Fibroblast of villous mesenchyme (primary cell): Measurements from ENCODE around the gene OR4D1. TPM values are rescaled to one million over a fixed set of nuclear protein-coding genes. Genes with fewer than 3 reads are reported as not detected.
"Not testable (repeated sequence)": the region's sequence is repeated elsewhere in the genome, so short reads cannot be mapped to it uniquely, and the experiment has no call there.

ENCODE experiments used
- DNase-seq: peaks from one replicate; pipeline ENCODE4 v3.0.0-alpha.2; 2010; ENCODE audit warnings: low read depth
- H3K4me3 ChIP-seq: 2 replicates; pipeline ENCODE4 v1.5.1; 2011; ENCODE audit warnings: low read depth, mild to moderate bottlenecking, low read length
- CTCF ChIP-seq: IDR thresholded peaks from 2 replicates; pipeline ENCODE4 v1.5.1; 2012; ENCODE audit warnings: low read depth, mild to moderate bottlenecking, low read length; ENCODE audit not compliant: insufficient read depth
- total RNA-seq: library from RNA; depleted of rRNA; stranded (reverse); fragments of >200 nt; gene quantifications from 2 replicates; pipeline ENCODE4 v1.2.3, GENCODE V29; 2012

Gene OR4D1
- total RNA-seq = under 0.01 TPM in 1 of 2 replicates, not detected in the other

- DNase-seq = no peak
- TF ChIP-seq CTCF = no peak
- H3K4me3 ChIP-seq = no peak within 1 kb of the TSS
Observed at GRCh38 chr17:58147930-58148434, at the start of gene OR4D1. OR4D1 (plus strand) TSS chr17:58148384; CDS start chr17:58155154, 6,770 bp downstream.

GRCh38 chr17:58100506-58100905 lies 47.7 kb upstream of the OR4D1 start:
- H3K4me3 ChIP-seq = no peak overlapping the region
- no peak for TF ChIP-seq CTCF
- no peak for DNase-seq

DNA sequence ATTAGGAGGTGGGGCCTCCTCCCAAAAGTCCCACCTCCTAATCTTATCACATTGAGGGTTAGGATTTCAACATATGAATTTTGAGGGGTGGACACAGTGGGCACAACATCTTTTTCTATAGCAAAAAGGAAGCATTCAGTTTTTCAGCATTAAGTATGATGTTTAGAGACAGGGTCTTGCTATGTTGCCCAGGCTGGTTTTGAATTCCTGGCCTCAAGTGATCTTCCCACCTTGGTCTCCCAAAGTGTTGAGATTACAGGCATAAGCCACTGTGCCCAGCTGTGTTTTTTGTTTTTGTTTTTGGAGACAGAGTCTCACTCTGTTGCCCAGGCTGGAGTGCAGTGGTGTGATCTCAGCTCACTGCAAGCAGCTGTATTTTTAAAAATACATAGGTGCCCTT lies 46.3 kb upstream of the OR4D1 start:
- not testable (repeated sequence) for DNase-seq

GRCh38 chr17:58105093-58105492 lies 43.1 kb upstream of the OR4D1 start:
- no peak for DNase-seq
- H3K4me3 ChIP-seq = no peak overlapping the region
- TF ChIP-seq CTCF = no peak

More for the DNA sequence above, 46.3 kb upstream of the OR4D1 start:
- not testable (repeated sequence) for H3K4me3 ChIP-seq

DNA sequence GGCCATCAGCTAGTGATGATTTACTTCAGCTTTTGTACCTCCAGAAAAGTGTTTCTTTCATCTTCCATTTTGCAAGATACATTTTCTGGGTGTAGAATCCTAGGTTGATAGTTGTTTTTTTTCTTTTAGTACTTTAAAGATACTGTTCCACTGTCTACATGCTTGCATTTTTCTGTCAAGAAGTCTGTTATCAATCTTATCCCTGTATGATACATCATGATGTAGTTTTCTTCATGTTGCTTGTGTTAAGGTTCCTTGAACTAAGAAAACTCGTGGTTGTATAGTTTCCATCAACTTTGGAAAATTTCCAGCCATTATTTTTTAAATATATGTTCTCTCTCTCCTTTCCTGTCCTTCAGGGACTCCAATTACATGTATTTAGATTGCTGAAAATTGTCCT lies 40.9 kb upstream of the OR4D1 start:
- DNase-seq = no peak
- no peak overlapping the region for H3K4me3 ChIP-seq
- no peak for TF ChIP-seq CTCF

GRCh38 chr17:58109197-58109596 lies 39.0 kb upstream of the OR4D1 start:
- no peak for DNase-seq
- no peak overlapping the region for H3K4me3 ChIP-seq
- no peak for TF ChIP-seq CTCF

GRCh38 chr17:58110012-58110411 lies 38.2 kb upstream of the OR4D1 start:
- no peak for TF ChIP-seq CTCF
- DNase-seq = no peak
- H3K4me3 ChIP-seq = no peak overlapping the region

- no peak for DNase-seq
- TF ChIP-seq CTCF = no peak
- H3K4me3 ChIP-seq = no peak overlapping the region
Observed at GRCh38 chr17:58111676-58112075, 36.5 kb upstream of the OR4D1 start.
